CD4-positive, alpha-beta T cell treated with Interleukin-15 for 1 hour (primary cell): ENCODE data around the gene HIVEP3.
A peak's percentile ranks its signal among the peaks of the same experiment; 100 is the strongest.

ENCODE experiments used
- DNase-seq: peaks from one replicate; pipeline ENCODE4 v3.0.0-alpha.2; 2020

HIVEP3 gene

GRCh38 chr1:41809692-41810091 lies 109.0 kb downstream of the HIVEP3 start:
- no peak for DNase-seq

GRCh38 chr1:41807390-41807789 lies 111.3 kb downstream of the HIVEP3 start:
- no peak for DNase-seq

- DNase-seq: peak; percentile 56
Measured at GRCh38 chr1:41806472-41807155, 112.1 kb downstream of the HIVEP3 start.

GRCh38 chr1:41805771-41806471 lies 112.8 kb downstream of the HIVEP3 start:
- DNase-seq: peak; percentile 20

GRCh38 chr1:41804176-41804575 lies 114.5 kb downstream of the HIVEP3 start:
- peak; percentile 46 for DNase-seq

GRCh38 chr1:41803656-41804055 lies 115.1 kb downstream of the HIVEP3 start:
- DNase-seq: no peak

- DNase-seq: peak; percentile 73
Measured at GRCh38 chr1:41802532-41803501, 115.9 kb downstream of the HIVEP3 start.

GRCh38 chr1:41800311-41800829 lies 118.4 kb downstream of the HIVEP3 start:
- DNase-seq: no peak

GRCh38 chr1:41799723-41800122 lies 119.0 kb downstream of the HIVEP3 start:
- DNase-seq: no peak

- DNase-seq: no peak
Measured at GRCh38 chr1:41799205-41799604, 119.5 kb downstream of the HIVEP3 start.

- DNase-seq: no peak
Measured at GRCh38 chr1:41795205-41795762, 123.4 kb downstream of the HIVEP3 start.

- DNase-seq: no peak
Measured at GRCh38 chr1:41794031-41794430, 124.7 kb downstream of the HIVEP3 start.

- no peak for DNase-seq
Measured at GRCh38 chr1:41792485-41792770, 126.3 kb downstream of the HIVEP3 start.

- DNase-seq: no peak
Measured at GRCh38 chr1:41791667-41792484, 126.8 kb downstream of the HIVEP3 start.

GRCh38 chr1:41790351-41790750 lies 128.4 kb downstream of the HIVEP3 start:
- no peak for DNase-seq

GRCh38 chr1:41789661-41790330 lies 128.9 kb downstream of the HIVEP3 start:
- DNase-seq: peak; percentile 31

GRCh38 chr1:41788427-41788826 lies 130.3 kb downstream of the HIVEP3 start:
- DNase-seq: no peak

GRCh38 chr1:41784531-41785274 lies 134.0 kb downstream of the HIVEP3 start:
- DNase-seq: no peak

GRCh38 chr1:41783189-41783639 lies 135.5 kb downstream of the HIVEP3 start:
- peak; percentile 36 for DNase-seq

- no peak for DNase-seq
Measured at GRCh38 chr1:41780916-41781315, 137.8 kb downstream of the HIVEP3 start.

GRCh38 chr1:41780322-41780721 lies 138.4 kb downstream of the HIVEP3 start:
- DNase-seq: no peak
